HG03342 (cell line): ENCODE results near the gene TMEM176A.

Source experiments
- ATAC-seq: cut with Tn5 transposase; IDR thresholded peaks from one replicate; pipeline ENCODE4 v1.9.1; 2021; ENCODE audit warnings: mild to moderate bottlenecking, moderate library complexity; ENCODE audit not compliant: unreplicated experiment

Gene TMEM176A

DNA sequence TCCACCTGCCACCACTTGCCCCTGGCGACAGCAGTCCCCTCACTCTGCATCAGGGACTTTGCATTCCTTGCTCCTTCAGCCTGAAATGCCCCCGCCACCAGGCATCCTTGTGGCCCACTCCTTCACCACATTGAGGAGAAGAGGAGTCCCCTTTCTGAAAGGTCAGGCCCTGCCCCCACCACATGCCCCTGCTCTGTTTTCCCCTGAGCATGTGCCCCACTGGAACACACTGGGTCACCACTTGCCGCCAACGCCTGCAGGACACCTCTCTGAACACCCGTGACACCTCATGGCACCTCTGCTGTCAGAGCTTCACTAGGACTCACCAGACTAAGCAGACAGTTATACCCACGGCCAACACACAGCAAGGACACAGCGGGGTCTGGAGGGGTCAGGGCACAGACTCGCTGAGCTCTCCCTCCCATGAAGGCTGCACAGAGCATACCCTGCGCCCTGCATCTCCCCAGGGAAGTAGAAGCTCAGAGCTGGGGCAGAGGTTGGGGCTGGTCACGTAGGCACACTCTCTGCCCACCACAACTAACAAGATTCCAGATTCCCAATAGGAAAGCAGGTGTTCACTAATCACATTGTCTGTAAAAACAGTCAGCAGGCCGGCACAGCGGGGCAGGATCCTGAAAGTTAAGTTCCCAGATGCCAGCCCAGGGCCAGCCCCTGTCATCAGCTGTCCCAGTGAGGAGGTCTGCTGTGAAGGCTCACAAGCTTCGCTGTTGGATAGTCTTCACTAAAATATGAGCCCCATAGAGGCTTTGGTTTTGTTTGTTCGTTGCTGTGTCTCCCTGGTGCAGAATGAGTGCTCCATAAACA, 45.9 kb downstream of the TMEM176A start:
- no peak for ATAC-seq

- ATAC-seq, result no peak
These were observed 47.0 kb downstream of the TMEM176A start for GRCh38 chr7:150847536-150847935.

DNA sequence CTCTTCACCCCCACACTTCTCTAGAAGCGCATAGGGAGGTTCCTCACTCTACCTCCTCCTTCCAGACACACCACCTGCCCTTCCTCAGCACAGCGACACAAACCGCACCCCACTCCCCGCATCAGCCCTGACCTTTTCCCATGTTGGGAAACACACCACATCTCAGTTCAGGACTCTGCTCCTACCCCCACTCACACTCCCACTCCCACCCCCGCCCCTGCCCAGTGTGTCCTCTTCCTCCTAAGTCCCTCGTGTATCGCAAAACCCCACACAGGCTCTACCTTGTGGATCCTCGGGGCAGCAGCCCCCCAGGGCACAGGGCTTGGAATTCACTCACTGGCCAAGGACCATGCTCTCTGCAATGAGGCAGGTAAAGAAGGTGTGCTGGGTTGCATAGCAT, 47.5 kb downstream of the TMEM176A start:
- no peak for ATAC-seq

DNA sequence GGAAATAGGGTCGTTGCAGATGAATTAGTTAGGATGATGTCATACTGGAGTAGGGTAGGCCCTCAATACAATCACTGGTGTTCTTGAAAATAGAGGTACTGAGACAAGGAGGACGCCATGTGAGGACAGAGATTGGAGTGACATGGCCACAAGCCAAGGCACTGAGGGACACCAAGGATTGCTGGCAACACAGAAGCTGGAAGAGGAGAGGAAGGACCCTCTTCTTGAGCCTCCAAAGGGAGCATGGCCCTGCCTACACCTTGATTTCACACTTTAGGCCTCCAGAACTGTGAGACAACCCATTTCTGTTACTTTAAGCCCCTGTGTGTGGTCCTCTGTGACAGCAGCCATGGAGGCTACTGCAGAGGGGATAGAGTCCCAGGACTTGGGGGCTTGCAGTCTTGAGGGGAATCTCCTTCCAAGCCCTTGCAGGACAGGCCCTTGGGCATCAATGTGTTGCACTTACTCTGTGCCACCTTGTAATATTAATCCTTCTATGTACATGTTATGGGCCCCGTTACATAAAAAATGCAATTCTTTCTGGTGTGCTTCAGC, 48.1 kb downstream of the TMEM176A start:
- ATAC-seq, result no peak

- no peak for ATAC-seq
These were observed 48.7 kb downstream of the TMEM176A start for GRCh38 chr7:150849204-150849775.

DNA sequence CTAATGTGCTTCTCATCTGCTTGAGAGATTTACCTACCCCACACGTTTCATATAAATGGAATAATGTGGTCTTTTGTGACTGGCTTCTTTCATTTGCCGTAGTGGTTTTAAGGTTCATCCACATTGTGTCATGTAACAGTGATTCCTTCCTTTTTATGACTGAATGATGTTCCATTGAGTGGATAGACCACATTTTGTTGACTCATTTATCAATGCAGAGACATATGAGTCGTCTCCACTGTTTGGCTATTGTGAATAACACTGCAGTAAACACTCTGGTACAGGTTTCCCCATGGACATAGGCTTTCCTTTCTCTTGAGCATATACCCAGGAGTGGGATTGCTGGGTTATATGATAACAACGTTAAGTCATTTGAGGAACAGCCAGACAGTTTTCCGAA, 49.7 kb downstream of the TMEM176A start:
- no peak for ATAC-seq

DNA sequence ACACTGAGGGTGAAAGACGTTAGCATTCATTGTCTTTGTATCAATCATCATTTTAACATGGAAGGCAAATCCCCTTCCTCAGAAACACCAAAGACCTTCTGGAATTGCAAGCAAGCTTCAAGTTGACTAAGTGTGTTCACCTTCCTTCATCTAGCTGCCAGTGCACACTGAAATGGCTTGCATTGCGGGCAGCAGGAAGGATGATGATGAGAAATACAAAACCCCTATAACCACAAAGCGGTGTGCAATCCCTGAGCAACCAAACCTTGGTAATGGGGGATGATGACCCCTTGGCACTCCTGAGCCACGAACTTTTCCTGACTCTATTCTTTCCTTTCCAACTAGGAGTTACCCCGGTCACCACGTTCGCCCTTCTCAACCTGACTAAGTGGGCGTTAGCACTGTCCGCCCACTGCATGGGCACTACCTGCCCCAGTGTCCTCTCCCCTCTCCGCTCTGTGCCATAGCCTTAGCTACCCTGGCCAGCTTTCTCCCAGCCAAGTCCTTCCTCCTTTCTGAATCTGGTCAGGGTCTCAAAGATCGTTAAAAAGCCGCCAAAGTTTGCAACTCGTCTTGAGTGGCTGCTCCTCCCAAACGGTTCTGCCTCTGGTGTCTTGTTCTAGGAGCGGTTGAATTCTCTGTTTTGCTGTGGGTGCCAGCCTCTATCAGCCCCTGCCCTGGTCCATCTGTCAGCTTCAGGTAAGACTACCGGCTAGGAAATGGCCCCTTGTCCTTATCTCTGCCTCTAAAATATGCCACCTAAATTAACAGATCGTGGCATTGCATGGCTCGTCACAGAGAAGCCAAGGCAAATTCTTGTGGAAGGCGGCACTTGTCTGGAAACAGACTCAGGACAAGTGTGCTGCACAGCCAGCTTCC, 51.2 kb downstream of the TMEM176A start:
- ATAC-seq, result no peak

- ATAC-seq, result no peak
These were observed 51.9 kb downstream of the TMEM176A start, which contains the start of gene AOC1 for GRCh38 chr7:150852371-150852905. AOC1 (plus strand) TSS chr7:150852517; CDS start chr7:150856471, 3,954 bp downstream.

GRCh38 chr7:150854066-150855000, 53.8 kb downstream of the TMEM176A start:
- ATAC-seq, result no peak
